Measurements from ENCODE around the gene SYNE1.
"Not testable (repeated sequence)": the region's sequence is repeated elsewhere in the genome, so short reads cannot be mapped to it uniquely, and the experiment has no call there.

SYNE1 gene

GRCh38 chr6:152356016-152356415 lies 281.1 kb downstream of the SYNE1 start:
- DNase-seq: no peak

GRCh38 chr6:152355166-152355565 lies 282.0 kb downstream of the SYNE1 start:
- no peak for DNase-seq

GRCh38 chr6:152353440-152353839 lies 283.7 kb downstream of the SYNE1 start:
- DNase-seq: no peak

GRCh38 chr6:152351742-152352141 lies 285.4 kb downstream of the SYNE1 start:
- DNase-seq: no peak

GRCh38 chr6:152351110-152351509 lies 286.1 kb downstream of the SYNE1 start:
- no peak for DNase-seq

- no peak for DNase-seq
These were observed 289.0 kb downstream of the SYNE1 start for GRCh38 chr6:152348116-152348515.

GRCh38 chr6:152343735-152344360 lies 293.3 kb downstream of the SYNE1 start:
- no peak for DNase-seq

GRCh38 chr6:152341596-152341995 lies 295.6 kb downstream of the SYNE1 start:
- DNase-seq: no peak

GRCh38 chr6:152338335-152339125 lies 298.6 kb downstream of the SYNE1 start:
- peak; percentile 58 for DNase-seq

GRCh38 chr6:152334555-152334954 lies 302.6 kb downstream of the SYNE1 start:
- no peak for DNase-seq

- DNase-seq: no peak
These were observed 306.2 kb downstream of the SYNE1 start for GRCh38 chr6:152330961-152331360.

GRCh38 chr6:152329638-152330448 lies 307.3 kb downstream of the SYNE1 start:
- peak; percentile 10 for DNase-seq

GRCh38 chr6:152328200-152328599 lies 309.0 kb downstream of the SYNE1 start:
- not testable (repeated sequence) for DNase-seq

GRCh38 chr6:152323376-152323775 lies 313.8 kb downstream of the SYNE1 start:
- DNase-seq: no peak

- no peak for DNase-seq
These were observed 318.9 kb downstream of the SYNE1 start for GRCh38 chr6:152318278-152318677.

- DNase-seq: no peak
These were observed 321.1 kb downstream of the SYNE1 start for GRCh38 chr6:152316024-152316423.

- no peak for DNase-seq
These were observed 322.7 kb downstream of the SYNE1 start for GRCh38 chr6:152314483-152314832.

- no peak for DNase-seq
These were observed 323.4 kb downstream of the SYNE1 start for GRCh38 chr6:152313542-152314482.

GRCh38 chr6:152312434-152312833 lies 324.7 kb downstream of the SYNE1 start:
- DNase-seq: no peak

GRCh38 chr6:152310371-152310954 lies 326.7 kb downstream of the SYNE1 start:
- no peak for DNase-seq

GRCh38 chr6:152309648-152310047 lies 327.5 kb downstream of the SYNE1 start:
- no peak for DNase-seq

GRCh38 chr6:152309006-152309405 lies 328.2 kb downstream of the SYNE1 start:
- DNase-seq: no peak
